Mesenchymal stem cell (in vitro differentiated cells and primary cell): Measurements from ENCODE around the gene FAM83B.
"Not testable (repeated sequence)": the region's sequence is repeated elsewhere in the genome, so short reads cannot be mapped to it uniquely, and the experiment has no call there.

ENCODE experiments used
- DNase-seq: peaks from one replicate; pipeline ENCODE4 v3.0.0-alpha.2; 2013
- H2AFZ ChIP-seq: one replicate; pipeline ENCODE4 v1.6.1; 2013; ENCODE audit warnings: low read depth, mild to moderate bottlenecking, control low read depth, inconsistent platforms, low read length, moderate library complexity
- H2AK5ac ChIP-seq: 2 replicates; pipeline ENCODE4 v1.6.1; 2013; ENCODE audit warnings: low read length, moderate library complexity, mild to moderate bottlenecking, inconsistent platforms; ENCODE audit not compliant: severe bottlenecking
- H2BK120ac ChIP-seq: one replicate; pipeline ENCODE4 v1.6.1; 2013; ENCODE audit warnings: low read depth, mild to moderate bottlenecking, inconsistent platforms, low read length, moderate library complexity
- H2BK12ac ChIP-seq, 2 experiments: one replicate each; pipeline ENCODE4 v1.6.1; 2013; ENCODE audit warnings: inconsistent platforms in 2 of 2, low read length in 2 of 2, mild to moderate bottlenecking in 2 of 2, moderate library complexity in 2 of 2, control low read depth in 1 of 2
- H2BK15ac ChIP-seq: one replicate; pipeline ENCODE4 v1.6.1; 2013; ENCODE audit warnings: mild to moderate bottlenecking, low read depth, inconsistent platforms; ENCODE audit not compliant: poor library complexity, severe bottlenecking
- H2BK5ac ChIP-seq: 2 replicates; pipeline ENCODE4 v1.6.1; 2013; ENCODE audit warnings: low read depth, mild to moderate bottlenecking, low read length, control low read depth, inconsistent platforms; ENCODE audit not compliant: poor library complexity, severe bottlenecking
- H3K14ac ChIP-seq, 2 experiments: one replicate each; pipeline ENCODE4 v1.6.1; 2013; ENCODE audit warnings: inconsistent platforms in 2 of 2, low read length in 2 of 2, control low read depth in 1 of 2, mild to moderate bottlenecking in 1 of 2, moderate library complexity in 1 of 2
- H3K18ac ChIP-seq, 2 experiments: one replicate each; pipeline ENCODE4 v1.6.1; 2013; ENCODE audit warnings: inconsistent platforms in 2 of 2, low read length in 2 of 2, control low read depth in 1 of 2, low read depth in 1 of 2, mild to moderate bottlenecking in 1 of 2
- H3K23ac ChIP-seq, 2 experiments: one replicate each; pipeline ENCODE4 v1.6.1; 2013; ENCODE audit warnings: inconsistent platforms in 2 of 2, low read length in 2 of 2, mild to moderate bottlenecking in 2 of 2, moderate library complexity in 2 of 2, control low read depth in 1 of 2
- H3K27ac ChIP-seq: 2 replicates; pipeline ENCODE4 v1.5.1; 2013; ENCODE audit warnings: mild to moderate bottlenecking, moderate library complexity, low read length, control low read depth, inconsistent platforms; ENCODE audit not compliant: poor library complexity, severe bottlenecking
- H3K27me3 ChIP-seq, 2 experiments: 2 replicates each; pipeline versions ENCODE4 v1.6.1 to v1.7.0; 2013; ENCODE audit warnings: low read length in 2 of 2, mild to moderate bottlenecking in 2 of 2, moderate library complexity in 2 of 2, control low read depth in 1 of 2, inconsistent platforms in 1 of 2; ENCODE audit not compliant: control insufficient read depth in 1 of 2, insufficient read depth in 1 of 2
- H3K36me3 ChIP-seq, 2 experiments: 2 replicates each; pipeline versions ENCODE4 v1.6.1 to v1.7.0; 2013; ENCODE audit warnings: low read length in 2 of 2, control low read depth in 1 of 2, inconsistent platforms in 1 of 2, low read depth in 1 of 2, mild to moderate bottlenecking in 1 of 2; ENCODE audit not compliant: insufficient read depth in 2 of 2, control insufficient read depth in 1 of 2
- H3K4ac ChIP-seq, 2 experiments: one replicate each; pipeline ENCODE4 v1.6.1; 2013; ENCODE audit warnings: inconsistent platforms in 2 of 2, low read length in 2 of 2, mild to moderate bottlenecking in 2 of 2, moderate library complexity in 2 of 2, control low read depth in 1 of 2, low read depth in 1 of 2
- H3K4me1 ChIP-seq: 2 replicates; pipeline ENCODE4 v1.6.1; 2013; ENCODE audit warnings: low read depth, low read length, control low read depth; ENCODE audit not compliant: control insufficient read depth, insufficient read depth
- H3K4me2 ChIP-seq: 2 replicates; pipeline ENCODE4 v1.6.1; 2013; ENCODE audit warnings: low read length, mild to moderate bottlenecking, inconsistent platforms; ENCODE audit not compliant: poor library complexity, severe bottlenecking
- H3K4me3 ChIP-seq, 2 experiments: 2 replicates each; pipeline versions ENCODE4 v1.5.1 to v1.7.0; 2013; ENCODE audit warnings: low read length in 2 of 2, mild to moderate bottlenecking in 2 of 2, control low read depth in 1 of 2, low read depth in 1 of 2; ENCODE audit not compliant: insufficient read depth in 1 of 2
- H3K79me1 ChIP-seq: replicated peaks from 2 replicates; pipeline ENCODE4 v1.6.1; 2013; ENCODE audit warnings: mild to moderate bottlenecking, control low read depth, low read length, inconsistent platforms; ENCODE audit not compliant: poor library complexity, severe bottlenecking
- H3K9ac ChIP-seq: 2 replicates; pipeline ENCODE4 v1.7.0; 2013; ENCODE audit warnings: mild to moderate bottlenecking, low read length, moderate library complexity
- H3K9me3 ChIP-seq: 2 replicates; pipeline ENCODE4 v1.7.0; 2013; ENCODE audit warnings: mild to moderate bottlenecking, low read length; ENCODE audit not compliant: control insufficient read depth
- H4K8ac ChIP-seq: one replicate; pipeline ENCODE4 v1.6.1; 2013; ENCODE audit warnings: inconsistent platforms, mild to moderate bottlenecking, low read length, moderate library complexity
- H4K91ac ChIP-seq: one replicate; pipeline ENCODE4 v1.6.1; 2013; ENCODE audit warnings: mild to moderate bottlenecking, low read length, inconsistent platforms
- WGBS: methylation state at CpG from one replicate; pipeline ENCODE4 v1.1.7; 2013; ENCODE audit warnings: mixed read lengths; 5-methylcytosine and 5-hydroxymethylcytosine counted together

The FAM83B gene

GRCh38 chr6:54958446-54958845, 111.9 kb downstream of the FAM83B start:
- no peak overlapping the region for H3K4ac ChIP-seq
- H3K27me3 ChIP-seq: no peaks in the 10 kb centered on the region
- H3K79me1 ChIP-seq: no peaks in the 10 kb centered on the region
- no peak overlapping the region for H3K9ac ChIP-seq
- no peak overlapping the region for H2AK5ac ChIP-seq
- H2BK15ac ChIP-seq: no peak overlapping the region
- H3K4me2 ChIP-seq: no peak overlapping the region
- H2BK120ac ChIP-seq: no peak overlapping the region
- 63% methylated on average over 1 of the region's 3 CpGs for WGBS
- DNase-seq: no peak
- no peak overlapping the region for H3K18ac ChIP-seq
- H3K14ac ChIP-seq: no peak overlapping the region
- H3K36me3 ChIP-seq: no peaks in the 10 kb centered on the region
- no peak overlapping the region for H4K8ac ChIP-seq
- no peak overlapping the region for H2BK5ac ChIP-seq
- no peak overlapping the region for H2AFZ ChIP-seq
- no peak overlapping the region for H4K91ac ChIP-seq
- H3K23ac ChIP-seq: no peak overlapping the region
- H3K4me1 ChIP-seq: no peaks in the 10 kb centered on the region
- H2BK12ac ChIP-seq: no peak overlapping the region
- peaks cover 10% of the 10 kb centered on the region for H3K9me3 ChIP-seq
- no peak overlapping the region for H3K27ac ChIP-seq
- H3K4me3 ChIP-seq: no peak overlapping the region

- Histone ChIP-seq H3K36me3 (no peaks in the 10 kb centered on the region), H3K18ac (no peak overlapping the region), H4K91ac (no peak overlapping the region), H3K14ac (no peak overlapping the region), H2BK15ac (no peak overlapping the region), H3K9ac (no peak overlapping the region), H3K23ac (no peak overlapping the region), H3K4me3 (no peak overlapping the region), H2BK5ac (no peak overlapping the region), H2AK5ac (no peak overlapping the region), H3K79me1 (no peaks in the 10 kb centered on the region), H3K9me3 (peaks cover 10% of the 10 kb centered on the region), H3K27me3 (no peaks in the 10 kb centered on the region), H3K4me1 (no peaks in the 10 kb centered on the region), H3K4ac (no peak overlapping the region), H4K8ac (no peak overlapping the region), H2BK12ac (no peak overlapping the region), H2AFZ (no peak overlapping the region), H3K4me2 (no peak overlapping the region), H2BK120ac (no peak overlapping the region), H3K27ac (no peak overlapping the region)
- 77% methylated on average over 4 of the region's 4 CpGs for WGBS
- no peak for DNase-seq
Observed at GRCh38 chr6:54959820-54960219, 113.2 kb downstream of the FAM83B start.

- not testable (repeated sequence) for H4K91ac ChIP-seq, H3K27ac ChIP-seq, H3K4me1 ChIP-seq, H3K9ac ChIP-seq, H2AK5ac ChIP-seq, H2BK5ac ChIP-seq, H3K36me3 ChIP-seq, H3K4ac ChIP-seq, H2BK15ac ChIP-seq, H3K14ac ChIP-seq, H3K4me2 ChIP-seq, H3K23ac ChIP-seq, H3K4me3 ChIP-seq, DNase-seq, H2BK120ac ChIP-seq, H3K18ac ChIP-seq, H3K79me1 ChIP-seq, H3K27me3 ChIP-seq, H2BK12ac ChIP-seq, H3K9me3 ChIP-seq, H4K8ac ChIP-seq, H2AFZ ChIP-seq
- 89% methylated on average over 9 of the region's 23 CpGs for WGBS
Observed at GRCh38 chr6:54961372-54961771, 114.8 kb downstream of the FAM83B start.

- no peaks in the 10 kb centered on the region for H3K27me3 ChIP-seq
- H3K79me1 ChIP-seq: no peaks in the 10 kb centered on the region
- no peak overlapping the region for H2BK120ac ChIP-seq
- no peak overlapping the region for H2BK5ac ChIP-seq
- no peak for DNase-seq
- H3K14ac ChIP-seq: no peak overlapping the region
- H3K4me3 ChIP-seq: no peak overlapping the region
- WGBS: 69% methylated on average over 3 of the region's 3 CpGs
- H3K9ac ChIP-seq: no peak overlapping the region
- no peak overlapping the region for H3K27ac ChIP-seq
- H4K8ac ChIP-seq: no peak overlapping the region
- H2AK5ac ChIP-seq: no peak overlapping the region
- no peak overlapping the region for H2AFZ ChIP-seq
- H2BK15ac ChIP-seq: no peak overlapping the region
- no peak overlapping the region for H3K18ac ChIP-seq
- no peak overlapping the region for H3K4me2 ChIP-seq
- no peak overlapping the region for H3K23ac ChIP-seq
- no peak overlapping the region for H2BK12ac ChIP-seq
- no peaks in the 10 kb centered on the region for H3K36me3 ChIP-seq
- no peaks in the 10 kb centered on the region for H3K4me1 ChIP-seq
- no peak overlapping the region for H3K4ac ChIP-seq
- no peaks in the 10 kb centered on the region for H3K9me3 ChIP-seq
- no peak overlapping the region for H4K91ac ChIP-seq
Observed at GRCh38 chr6:54970337-54970736, 123.8 kb downstream of the FAM83B start.
